ENCODE measurements around the gene AFF2.

Gene AFF2

GRCh38 chrX:148577741-148578140 lies 77.3 kb downstream of the AFF2 start:
- DNase-seq (ENCODE audit: insufficient read length, low spot score) = no peak
- FAIRE-seq = no peak

GRCh38 chrX:148580016-148580415 lies 79.6 kb downstream of the AFF2 start:
- FAIRE-seq = no peak

GRCh38 chrX:148582353-148582752 lies 81.9 kb downstream of the AFF2 start:
- no peak for FAIRE-seq
- no peak for DNase-seq (ENCODE audit: insufficient read length, low spot score)

More at GRCh38 chrX:148580016-148580415, 79.6 kb downstream of the AFF2 start:
- no peak for DNase-seq (ENCODE audit: insufficient read length, low spot score)

GRCh38 chrX:148588649-148589310 lies 88.4 kb downstream of the AFF2 start:
- peak; percentile 26 for FAIRE-seq
- no peak for DNase-seq (ENCODE audit: insufficient read length, low spot score)

- DNase-seq (ENCODE audit: insufficient read length, low spot score) = no peak
- FAIRE-seq = no peak
Measured at GRCh38 chrX:148592595-148592994, 92.2 kb downstream of the AFF2 start.

GRCh38 chrX:148593146-148593545 lies 92.7 kb downstream of the AFF2 start:
- peak; percentile 51 for FAIRE-seq

GRCh38 chrX:148593987-148594386 lies 93.6 kb downstream of the AFF2 start:
- DNase-seq (ENCODE audit: insufficient read length, low spot score) (no peak), FAIRE-seq (no peak)

More at GRCh38 chrX:148593146-148593545, 92.7 kb downstream of the AFF2 start:
- no peak for DNase-seq (ENCODE audit: insufficient read length, low spot score)

GRCh38 chrX:148599404-148599803 lies 99.0 kb downstream of the AFF2 start:
- FAIRE-seq = peak; percentile 8
- DNase-seq (ENCODE audit: insufficient read length, low spot score) = no peak

GRCh38 chrX:148600131-148600530 lies 99.7 kb downstream of the AFF2 start:
- DNase-seq (ENCODE audit: insufficient read length, low spot score) (no peak), FAIRE-seq (no peak)

GRCh38 chrX:148600581-148600980 lies 100.2 kb downstream of the AFF2 start:
- no peak for FAIRE-seq

GRCh38 chrX:148601034-148601433 lies 100.6 kb downstream of the AFF2 start:
- no peak for FAIRE-seq
- DNase-seq (ENCODE audit: insufficient read length, low spot score) = no peak

More at GRCh38 chrX:148600581-148600980, 100.2 kb downstream of the AFF2 start:
- DNase-seq (ENCODE audit: insufficient read length, low spot score) = no peak

- DNase-seq (ENCODE audit: insufficient read length, low spot score) = no peak
- FAIRE-seq = no peak
Measured at GRCh38 chrX:148609515-148610327, 109.3 kb downstream of the AFF2 start.

- no peak for DNase-seq (ENCODE audit: insufficient read length, low spot score)
- FAIRE-seq = no peak
Measured at GRCh38 chrX:148610328-148610698, 109.9 kb downstream of the AFF2 start.

GRCh38 chrX:148611993-148612392 lies 111.6 kb downstream of the AFF2 start:
- FAIRE-seq = peak; percentile 23

GRCh38 chrX:148612431-148612830 lies 112.0 kb downstream of the AFF2 start:
- FAIRE-seq = peak; percentile 88
- no peak for DNase-seq (ENCODE audit: insufficient read length, low spot score)

More at GRCh38 chrX:148611993-148612392, 111.6 kb downstream of the AFF2 start:
- no peak for DNase-seq (ENCODE audit: insufficient read length, low spot score)

- DNase-seq (ENCODE audit: insufficient read length, low spot score) (no peak), FAIRE-seq (peak; percentile 28)
Measured at GRCh38 chrX:148613636-148614035, 113.2 kb downstream of the AFF2 start.

- DNase-seq (ENCODE audit: insufficient read length, low spot score) (no peak), FAIRE-seq (no peak)
Measured at GRCh38 chrX:148615491-148615890, 115.1 kb downstream of the AFF2 start.

GRCh38 chrX:148618470-148619445 lies 118.3 kb downstream of the AFF2 start:
- no peak for FAIRE-seq

GRCh38 chrX:148620023-148620422 lies 119.6 kb downstream of the AFF2 start:
- FAIRE-seq = no peak
- DNase-seq (ENCODE audit: insufficient read length, low spot score) = no peak

More at GRCh38 chrX:148618470-148619445, 118.3 kb downstream of the AFF2 start:
- no peak for DNase-seq (ENCODE audit: insufficient read length, low spot score)

- peak; percentile 28 for FAIRE-seq
- DNase-seq (ENCODE audit: insufficient read length, low spot score) = no peak
Measured at GRCh38 chrX:148624951-148625474, 124.6 kb downstream of the AFF2 start.

Measured in GM19239 (cell line).